IPS DF 6.9 (cell line): ENCODE measurements around the gene MBNL1.

ENCODE experiments used
- DNase-seq: peaks from one replicate; pipeline ENCODE4 v3.0.0-alpha.2; 2013; ENCODE audit warnings: low read depth, low spot score
- H3K27ac ChIP-seq: one replicate; pipeline ENCODE4 v1.5.1; 2013; ENCODE audit warnings: low read length, control low read depth
- H3K27me3 ChIP-seq: 2 replicates; pipeline ENCODE4 v1.6.1; 2013; ENCODE audit warnings: mild to moderate bottlenecking, low read length; ENCODE audit not compliant: control insufficient read depth, insufficient read depth
- H3K36me3 ChIP-seq: 2 replicates; pipeline ENCODE4 v1.6.1; 2013; ENCODE audit warnings: low read length; ENCODE audit not compliant: control insufficient read depth, insufficient read depth
- H3K4me1 ChIP-seq: 2 replicates; pipeline ENCODE4 v1.6.1; 2013; ENCODE audit warnings: low read length; ENCODE audit not compliant: control insufficient read depth, insufficient read depth
- H3K4me3 ChIP-seq: 2 replicates; pipeline ENCODE4 v1.5.1; 2013; ENCODE audit warnings: mild to moderate bottlenecking, low read length
- H3K9me3 ChIP-seq: 2 replicates; pipeline ENCODE4 v1.6.1; 2013; ENCODE audit warnings: low read length, inconsistent platforms; ENCODE audit not compliant: control insufficient read depth, insufficient read depth
- WGBS: extraction: QIAGEN DNeasy Blood & Tissue Kit; methylation state at CpG from one replicate; pipeline ENCODE4 v1.1.7; 2013; ENCODE audit warnings: mixed read lengths, missing lambda C conversion rate; ENCODE audit not compliant: insufficient read length, insufficient coverage; 5-methylcytosine and 5-hydroxymethylcytosine counted together

Gene MBNL1

DNA sequence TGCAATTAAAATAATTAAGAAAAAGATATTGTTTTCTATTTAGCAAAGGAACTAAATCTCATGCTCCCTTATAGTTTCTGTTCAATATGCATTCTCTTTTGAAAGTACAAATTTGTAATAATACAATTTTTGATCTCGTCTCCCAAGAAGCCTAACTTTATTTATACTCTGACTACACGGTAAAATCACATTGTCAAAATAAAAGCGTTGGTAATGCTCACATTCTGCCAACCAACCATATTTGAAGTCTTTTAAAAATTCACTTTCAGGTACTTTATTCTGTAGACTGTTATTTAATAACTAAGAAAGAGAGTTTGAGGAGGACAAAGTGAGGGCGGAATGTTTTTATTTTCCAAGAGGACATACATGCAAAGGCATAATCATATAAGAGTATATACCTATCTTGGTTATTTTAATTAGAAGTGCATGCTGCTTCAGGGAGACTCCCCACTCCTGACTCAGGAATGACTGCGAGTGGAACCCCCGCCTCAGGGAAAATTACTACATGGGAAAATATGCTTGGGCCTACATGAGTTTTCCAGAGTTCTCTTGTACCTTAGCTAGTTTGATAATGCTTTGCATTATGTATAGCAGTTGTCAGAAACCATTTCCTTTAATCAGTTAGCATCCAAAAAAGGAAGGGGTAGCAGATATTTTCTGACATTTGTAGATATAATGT is 19.3 kb downstream of the MBNL1 start:
- Histone ChIP-seq H3K9me3 (no peaks in the 10 kb centered on the region), H3K27ac (no peak overlapping the region), H3K27me3 (no peaks in the 10 kb centered on the region), H3K4me1 (no peaks in the 10 kb centered on the region), H3K36me3 (no peaks in the 10 kb centered on the region), H3K4me3 (no peak overlapping the region)
- no CpG with 5 or more reads among the region's 6 CpGs for WGBS
- no peak for DNase-seq

DNA sequence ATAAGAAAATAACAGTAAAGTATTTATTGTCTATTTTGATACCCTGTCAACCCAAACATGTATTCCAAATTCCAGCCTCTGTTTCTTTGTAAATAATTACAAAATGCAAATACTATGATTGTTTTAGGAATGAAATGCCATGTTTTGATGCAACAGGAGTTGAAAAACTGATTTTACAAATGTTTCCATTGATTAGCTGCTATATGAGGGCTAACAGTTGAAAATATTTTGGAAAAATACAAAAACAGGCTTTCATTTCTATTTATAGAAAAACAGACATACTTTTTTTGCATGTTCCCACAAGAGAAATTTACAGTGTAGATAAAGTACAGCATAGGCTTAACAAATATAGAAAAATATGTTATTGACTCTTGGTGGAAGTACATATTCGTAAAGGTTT is 20.0 kb downstream of the MBNL1 start:
- Histone ChIP-seq H3K36me3 (no peaks in the 10 kb centered on the region), H3K27me3 (no peaks in the 10 kb centered on the region), H3K9me3 (no peaks in the 10 kb centered on the region), H3K4me3 (no peak overlapping the region), H3K4me1 (no peaks in the 10 kb centered on the region), H3K27ac (no peak overlapping the region)
- no peak for DNase-seq
- no CpG with 5 or more reads among the region's 1 CpG for WGBS

DNA sequence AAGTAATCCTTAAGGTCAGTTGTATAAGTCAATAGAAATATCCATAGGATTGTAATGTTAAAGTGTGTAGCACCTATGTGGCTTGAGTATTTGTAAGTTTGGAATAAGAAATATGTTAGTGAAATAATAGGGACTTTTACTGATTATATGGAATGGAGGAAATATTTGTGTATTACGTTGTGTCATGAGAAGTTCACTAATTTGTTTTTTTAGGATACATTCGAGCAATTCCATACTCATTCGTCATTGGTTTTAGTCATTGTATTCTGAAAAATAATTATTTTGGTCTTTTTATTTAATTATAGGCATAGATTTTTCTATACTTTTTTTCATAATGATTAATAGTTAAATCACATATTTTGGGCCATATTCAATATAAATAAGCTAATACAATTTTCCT is 21.0 kb downstream of the MBNL1 start:
- H3K9me3 ChIP-seq: no peaks in the 10 kb centered on the region
- no peak overlapping the region for H3K4me3 ChIP-seq
- WGBS: 100% methylated on average over 1 of the region's 3 CpGs
- H3K4me1 ChIP-seq: no peaks in the 10 kb centered on the region
- H3K27me3 ChIP-seq: no peaks in the 10 kb centered on the region
- H3K27ac ChIP-seq: no peak overlapping the region
- H3K36me3 ChIP-seq: no peaks in the 10 kb centered on the region
- DNase-seq: no peak

DNA sequence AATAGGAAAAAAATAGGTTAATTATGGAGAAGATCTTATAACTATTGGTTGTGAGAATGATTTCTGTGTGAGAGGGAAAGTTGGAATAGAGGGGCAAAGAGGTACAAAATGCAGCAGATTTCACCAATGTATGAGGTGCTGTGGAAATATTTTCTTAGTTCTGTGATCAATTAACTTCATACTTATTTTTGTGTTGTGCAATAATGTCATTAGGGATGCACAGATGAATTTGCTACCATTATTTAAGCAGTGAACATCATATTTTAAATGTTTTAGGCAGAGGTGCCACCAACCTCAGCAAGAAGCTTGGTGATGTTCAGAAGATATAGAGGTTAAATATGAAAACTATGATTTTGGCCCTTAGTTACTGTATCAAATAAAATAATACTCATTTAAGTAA is 21.6 kb downstream of the MBNL1 start:
- H3K4me3 ChIP-seq: no peak overlapping the region
- no peaks in the 10 kb centered on the region for H3K9me3 ChIP-seq
- no peaks in the 10 kb centered on the region for H3K27me3 ChIP-seq
- no peak overlapping the region for H3K27ac ChIP-seq
- DNase-seq: no peak
- H3K4me1 ChIP-seq: no peaks in the 10 kb centered on the region
- H3K36me3 ChIP-seq: no peaks in the 10 kb centered on the region

DNA sequence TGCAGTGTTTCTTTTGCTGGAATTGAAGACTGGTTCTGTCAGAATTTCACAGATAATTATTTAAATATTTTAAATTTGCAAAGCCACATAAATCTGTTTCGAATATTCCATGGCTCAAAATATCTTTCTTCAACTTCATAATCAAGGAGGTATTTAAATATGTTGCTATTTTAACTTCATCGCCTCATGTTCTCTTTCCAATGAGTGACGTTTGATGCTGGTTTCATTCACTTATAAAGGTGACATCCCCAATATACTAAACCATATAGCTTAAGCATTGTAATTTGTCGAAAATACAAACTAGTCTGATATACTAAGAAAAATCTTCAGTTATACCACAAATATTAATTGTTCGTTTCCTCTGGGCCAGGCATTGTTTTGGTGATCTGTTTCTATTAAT is 22.5 kb downstream of the MBNL1 start:
- no CpG with 5 or more reads among the region's 5 CpGs for WGBS
- Histone ChIP-seq H3K4me3 (no peak overlapping the region), H3K27me3 (no peaks in the 10 kb centered on the region)

DNA sequence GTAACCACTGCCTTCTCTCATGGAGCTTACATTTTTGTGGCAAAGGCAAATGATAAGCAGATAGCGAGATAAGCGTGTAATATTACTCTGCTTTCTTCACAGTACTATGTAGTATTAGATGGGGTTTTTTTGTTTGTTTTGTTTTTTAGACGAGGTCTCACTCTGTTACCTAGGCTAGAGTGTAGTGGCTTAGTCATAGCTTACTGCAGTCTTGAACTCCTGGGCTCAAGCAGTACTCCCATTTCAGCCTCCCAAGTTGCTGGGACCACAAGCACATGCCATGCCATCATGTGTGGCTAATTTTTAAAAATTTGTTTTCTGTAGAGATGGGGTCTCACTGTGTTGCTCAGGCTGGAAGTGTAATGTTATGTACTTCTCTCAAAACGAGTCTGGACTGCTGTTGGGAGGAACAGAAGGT is 22.9 kb downstream of the MBNL1 start:
- H3K9me3 ChIP-seq: no peaks in the 10 kb centered on the region
- no peak for DNase-seq
- no peaks in the 10 kb centered on the region for H3K4me1 ChIP-seq
- no peaks in the 10 kb centered on the region for H3K36me3 ChIP-seq
- H3K27me3 ChIP-seq: no peaks in the 10 kb centered on the region
- no peak overlapping the region for H3K4me3 ChIP-seq
- no CpG with 5 or more reads among the region's 4 CpGs for WGBS
- no peak overlapping the region for H3K27ac ChIP-seq

More for the DNA sequence above, 22.5 kb downstream of the MBNL1 start:
- Histone ChIP-seq H3K36me3 (no peaks in the 10 kb centered on the region), H3K9me3 (no peaks in the 10 kb centered on the region), H3K4me1 (no peaks in the 10 kb centered on the region), H3K27ac (no peak overlapping the region)
- no peak for DNase-seq

DNA sequence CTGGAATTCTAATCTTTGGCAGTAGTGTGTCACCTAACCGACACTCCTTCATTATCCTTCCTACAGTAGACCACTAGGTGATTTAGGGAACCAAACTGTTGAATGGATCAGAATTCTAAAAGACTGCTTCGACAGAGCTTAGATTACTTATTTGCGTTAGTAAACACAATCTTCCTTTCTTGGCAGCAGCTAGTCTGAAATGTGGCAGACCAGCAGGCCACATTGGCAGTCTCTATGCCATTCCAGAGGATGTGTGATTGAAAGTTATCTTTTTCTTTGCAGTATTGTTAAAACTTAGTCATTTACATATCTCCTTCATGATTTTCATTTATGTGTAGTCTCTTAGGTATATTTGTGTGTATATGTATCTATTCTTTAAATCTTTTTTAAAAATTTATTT is 23.6 kb downstream of the MBNL1 start:
- H3K4me1 ChIP-seq: no peaks in the 10 kb centered on the region
- no CpG with 5 or more reads among the region's 3 CpGs for WGBS
- H3K4me3 ChIP-seq: no peak overlapping the region
- H3K36me3 ChIP-seq: no peaks in the 10 kb centered on the region
- DNase-seq: no peak
- H3K9me3 ChIP-seq: no peaks in the 10 kb centered on the region
- no peak overlapping the region for H3K27ac ChIP-seq
- no peaks in the 10 kb centered on the region for H3K27me3 ChIP-seq

DNA sequence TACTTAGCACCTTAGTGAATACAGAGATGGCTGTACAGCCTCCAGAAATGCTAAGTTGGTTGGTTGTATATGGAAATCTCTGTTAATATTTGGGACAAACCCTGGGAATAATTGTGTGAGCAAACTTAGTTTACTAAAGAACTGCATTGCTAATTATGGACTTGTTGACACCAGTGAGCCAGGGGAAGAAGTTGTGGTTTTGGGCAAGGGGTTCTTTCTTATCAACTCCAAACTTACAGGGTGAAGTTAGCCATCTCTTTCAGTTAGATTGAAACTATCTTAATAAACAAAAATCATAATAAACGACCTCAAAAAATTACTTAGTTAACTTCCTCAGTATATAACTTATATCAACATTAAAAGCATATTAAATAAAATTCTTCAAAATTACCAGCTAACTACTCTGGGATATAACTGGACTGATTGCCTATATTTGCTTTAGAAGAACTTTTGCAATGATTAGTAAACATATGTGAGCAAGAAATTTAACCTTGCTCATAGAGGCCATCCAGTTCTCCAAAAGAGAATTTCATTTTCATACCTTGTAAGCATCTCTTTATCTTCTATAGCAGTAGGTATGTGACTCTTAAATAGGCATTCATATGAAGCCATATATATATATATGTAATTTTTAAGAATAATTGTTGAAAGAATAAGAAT is 24.7 kb downstream of the MBNL1 start:
- WGBS: 100% methylated on average over 1 of the region's 1 CpG
- no peak for DNase-seq
- peaks cover 1% of the 10 kb centered on the region; the same call in 1 of the 2 replicates for H3K4me1 ChIP-seq

DNA sequence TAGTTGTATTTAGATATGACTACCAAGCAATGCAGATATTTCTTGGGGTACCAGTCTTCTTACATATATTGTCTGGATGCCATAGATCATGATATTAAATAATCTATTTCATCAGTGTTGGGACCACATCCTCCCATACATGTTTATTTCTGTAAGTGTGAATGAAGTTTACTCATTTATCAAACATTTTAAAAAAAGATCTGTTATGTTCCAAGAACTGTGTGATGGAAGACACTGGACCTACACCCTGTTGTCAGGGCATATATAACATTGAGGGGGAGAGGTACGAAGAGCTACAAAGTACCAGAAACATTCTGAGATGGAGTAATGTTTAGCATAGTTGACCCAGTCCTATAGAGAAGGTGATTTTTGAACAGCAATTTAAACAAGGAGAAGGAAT is 26.6 kb downstream of the MBNL1 start:
- H3K27me3 ChIP-seq: no peaks in the 10 kb centered on the region
- WGBS: no CpG with 5 or more reads among the region's 1 CpG
- no peaks in the 10 kb centered on the region for H3K9me3 ChIP-seq
- no peaks in the 10 kb centered on the region for H3K36me3 ChIP-seq
- H3K27ac ChIP-seq: no peak overlapping the region
- H3K4me1 ChIP-seq: peaks cover 1% of the 10 kb centered on the region; the same call in 1 of the 2 replicates
- H3K4me3 ChIP-seq: no peak overlapping the region
- DNase-seq: no peak

More for the DNA sequence above, 24.7 kb downstream of the MBNL1 start:
- Histone ChIP-seq H3K4me3 (no peak overlapping the region), H3K9me3 (no peaks in the 10 kb centered on the region), H3K36me3 (no peaks in the 10 kb centered on the region), H3K27me3 (no peaks in the 10 kb centered on the region), H3K27ac (no peak overlapping the region)

DNA sequence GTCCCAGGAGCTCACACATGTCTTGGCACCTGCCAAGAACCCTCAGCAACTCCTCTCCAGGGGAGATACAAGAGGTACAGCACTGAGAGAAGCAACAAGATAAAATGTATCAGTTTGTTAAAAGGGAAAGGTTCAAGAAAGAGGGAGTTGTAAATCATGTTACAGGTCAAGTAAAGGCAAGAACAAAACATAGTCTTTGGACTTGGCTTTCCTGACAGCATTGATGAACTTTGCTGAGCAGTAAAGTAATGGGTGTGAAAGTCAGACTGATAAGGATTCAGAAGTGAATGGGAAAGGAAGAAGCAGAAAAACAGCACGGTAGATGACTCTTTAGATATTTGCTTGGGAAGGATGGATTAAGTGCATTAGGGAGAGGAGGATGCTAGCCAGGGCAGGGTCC is 27.1 kb downstream of the MBNL1 start:
- no peak for DNase-seq
- no peaks in the 10 kb centered on the region for H3K36me3 ChIP-seq
- no CpG with 5 or more reads among the region's 1 CpG for WGBS
- H3K27me3 ChIP-seq: no peaks in the 10 kb centered on the region
- H3K9me3 ChIP-seq: no peaks in the 10 kb centered on the region
- peaks cover 1% of the 10 kb centered on the region; the same call in 1 of the 2 replicates for H3K4me1 ChIP-seq
- H3K27ac ChIP-seq: no peak overlapping the region
- H3K4me3 ChIP-seq: no peak overlapping the region

DNA sequence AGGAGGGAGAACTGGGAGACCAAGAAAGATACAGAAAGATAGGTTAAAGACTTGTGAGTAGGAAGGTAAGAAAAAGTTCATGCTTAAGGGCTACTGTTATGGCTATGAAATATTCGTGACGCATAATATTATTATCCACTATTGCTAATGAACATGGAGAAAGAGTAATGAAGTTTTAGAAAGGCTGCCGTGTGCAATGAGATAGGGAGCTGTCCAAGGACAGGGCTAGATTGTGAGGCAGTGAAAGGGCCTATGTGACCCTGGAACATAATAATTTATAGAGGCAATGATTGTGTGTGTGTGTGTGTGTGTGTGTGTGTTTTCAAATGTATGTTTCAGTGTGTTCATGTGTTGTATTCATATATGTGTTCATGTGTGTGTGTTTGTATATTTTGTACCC is 27.7 kb downstream of the MBNL1 start:
- Histone ChIP-seq H3K9me3 (no peaks in the 10 kb centered on the region), H3K27me3 (no peaks in the 10 kb centered on the region), H3K36me3 (no peaks in the 10 kb centered on the region), H3K27ac (no peak overlapping the region), H3K4me3 (no peak overlapping the region), H3K4me1 (peaks cover 1% of the 10 kb centered on the region; the same call in 1 of the 2 replicates)
- DNase-seq: no peak
- WGBS: no CpG with 5 or more reads among the region's 3 CpGs
